GM10266 (cell line): ENCODE data around the gene IMMP2L.

Experiments used
- DNase-seq: peaks from one replicate; pipeline ENCODE4 v3.0.0; 2012; ENCODE audit errors: extremely low spot score
- CTCF ChIP-seq: IDR thresholded peaks from 2 replicates; pipeline ENCODE4 v1.5.1; 2012; ENCODE audit warnings: mild to moderate bottlenecking, low read depth; ENCODE audit not compliant: control insufficient read depth, insufficient read depth; ENCODE audit errors: missing control alignments

Gene IMMP2L

GRCh38 chr7:110647266-110647665 lies 915.0 kb downstream of the IMMP2L start:
- DNase-seq: no peak
- no peak for TF ChIP-seq CTCF

- no peak for TF ChIP-seq CTCF
- no peak for DNase-seq
Measured at GRCh38 chr7:110646804-110647203, 915.5 kb downstream of the IMMP2L start.

GRCh38 chr7:110645616-110646015 lies 916.7 kb downstream of the IMMP2L start:
- TF ChIP-seq CTCF: no peak
- no peak for DNase-seq

GRCh38 chr7:110645060-110645459 lies 917.2 kb downstream of the IMMP2L start:
- no peak for DNase-seq
- TF ChIP-seq CTCF: no peak

- no peak for TF ChIP-seq CTCF
- DNase-seq: no peak
Measured at GRCh38 chr7:110637252-110637651, 925.0 kb downstream of the IMMP2L start.

GRCh38 chr7:110633313-110633712 lies 929.0 kb downstream of the IMMP2L start:
- no peak for DNase-seq
- no peak for TF ChIP-seq CTCF

- DNase-seq: no peak
- no peak for TF ChIP-seq CTCF
Measured at GRCh38 chr7:110626414-110626813, 935.9 kb downstream of the IMMP2L start.
